ENCODE measurements around the gene EFL1.
"Not testable (repeated sequence)": the region's sequence is repeated elsewhere in the genome, so short reads cannot be mapped to it uniquely, and the experiment has no call there.

The EFL1 gene

DNA sequence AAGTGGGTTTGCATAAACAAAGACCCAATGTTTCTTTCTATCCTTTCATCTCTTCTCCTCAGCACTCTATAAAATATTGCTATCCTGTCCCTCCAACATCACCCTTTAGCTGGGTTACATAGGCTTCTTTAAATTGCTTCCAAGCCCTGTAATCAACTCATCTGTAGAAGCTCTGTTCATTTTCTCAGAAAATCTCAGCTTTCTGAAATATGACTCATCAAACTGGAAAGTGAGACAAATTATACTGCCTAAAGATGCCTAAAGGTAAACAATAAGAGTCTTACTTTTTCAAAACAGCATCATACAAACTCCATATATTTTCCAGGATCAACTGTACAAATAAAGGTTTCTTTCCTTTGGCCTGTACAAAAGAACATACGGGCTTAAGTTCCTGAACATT is 33.8 kb downstream of the EFL1 start:
- TF ChIP-seq, protein P1, sequence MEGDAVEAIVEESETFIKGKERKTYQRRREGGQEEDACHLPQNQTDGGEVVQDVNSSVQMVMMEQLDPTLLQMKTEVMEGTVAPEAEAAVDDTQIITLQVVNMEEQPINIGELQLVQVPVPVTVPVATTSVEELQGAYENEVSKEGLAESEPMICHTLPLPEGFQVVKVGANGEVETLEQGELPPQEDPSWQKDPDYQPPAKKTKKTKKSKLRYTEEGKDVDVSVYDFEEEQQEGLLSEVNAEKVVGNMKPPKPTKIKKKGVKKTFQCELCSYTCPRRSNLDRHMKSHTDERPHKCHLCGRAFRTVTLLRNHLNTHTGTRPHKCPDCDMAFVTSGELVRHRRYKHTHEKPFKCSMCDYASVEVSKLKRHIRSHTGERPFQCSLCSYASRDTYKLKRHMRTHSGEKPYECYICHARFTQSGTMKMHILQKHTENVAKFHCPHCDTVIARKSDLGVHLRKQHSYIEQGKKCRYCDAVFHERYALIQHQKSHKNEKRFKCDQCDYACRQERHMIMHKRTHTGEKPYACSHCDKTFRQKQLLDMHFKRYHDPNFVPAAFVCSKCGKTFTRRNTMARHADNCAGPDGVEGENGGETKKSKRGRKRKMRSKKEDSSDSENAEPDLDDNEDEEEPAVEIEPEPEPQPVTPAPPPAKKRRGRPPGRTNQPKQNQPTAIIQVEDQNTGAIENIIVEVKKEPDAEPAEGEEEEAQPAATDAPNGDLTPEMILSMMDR (IDR thresholded peaks at IDR 0.05; ENCODE audit: insufficient read depth, low read depth, low read length, missing control alignments): no peak

DNA sequence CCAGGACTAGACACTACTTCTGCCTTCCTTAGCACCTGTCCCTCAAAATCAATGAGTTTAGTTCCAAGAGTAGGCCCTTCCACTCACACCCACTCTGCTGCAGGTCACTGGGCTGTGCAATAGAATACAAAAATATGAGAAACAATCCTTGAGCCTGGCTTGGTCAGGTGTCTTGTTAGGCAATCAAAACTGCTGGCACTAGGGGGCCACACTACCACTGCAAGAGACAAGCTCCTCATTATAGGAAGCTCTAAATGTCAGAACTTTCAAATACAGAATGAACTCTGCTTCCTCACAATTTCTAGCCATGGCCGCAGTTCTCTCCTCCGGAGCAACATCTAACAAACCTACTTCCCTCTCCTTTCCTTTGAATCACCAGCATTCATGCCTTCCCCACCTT is 41.0 kb downstream of the EFL1 start:
- not testable (repeated sequence) for H3K4me3 ChIP-seq (ENCODE audit: low read depth, low read length)
- DNase-seq (ENCODE audit: low read depth): peak; percentile 54
- TF ChIP-seq, protein P1 (IDR thresholded peaks at IDR 0.05; ENCODE audit: insufficient read depth, low read depth, low read length, missing control alignments): peak; percentile 33

More for the DNA sequence above, 33.8 kb downstream of the EFL1 start:
- no peak overlapping the region for H3K4me3 ChIP-seq (ENCODE audit: low read depth, low read length)
- DNase-seq (ENCODE audit: low read depth): no peak

DNA sequence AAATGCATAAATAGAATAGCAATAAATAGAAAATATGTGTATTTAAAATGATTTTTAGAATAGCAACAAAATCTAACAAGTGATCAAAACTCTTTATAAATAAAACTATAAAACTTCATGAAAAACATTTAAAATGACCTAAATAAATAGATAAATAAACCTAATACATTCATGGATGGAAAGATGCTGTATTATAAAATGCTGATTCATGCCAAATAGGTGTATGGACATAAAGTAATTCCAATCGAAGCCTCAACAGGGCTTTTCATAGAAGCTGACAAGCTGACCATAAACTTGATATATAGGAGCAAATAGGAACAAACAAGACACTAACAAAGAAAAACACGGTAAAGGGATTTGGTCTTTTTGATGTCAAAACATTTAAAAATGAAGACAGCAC is 46.4 kb downstream of the EFL1 start:
- H3K4me3 ChIP-seq (ENCODE audit: low read depth, low read length); DNase-seq (ENCODE audit: low read depth): not testable (repeated sequence)

DNA sequence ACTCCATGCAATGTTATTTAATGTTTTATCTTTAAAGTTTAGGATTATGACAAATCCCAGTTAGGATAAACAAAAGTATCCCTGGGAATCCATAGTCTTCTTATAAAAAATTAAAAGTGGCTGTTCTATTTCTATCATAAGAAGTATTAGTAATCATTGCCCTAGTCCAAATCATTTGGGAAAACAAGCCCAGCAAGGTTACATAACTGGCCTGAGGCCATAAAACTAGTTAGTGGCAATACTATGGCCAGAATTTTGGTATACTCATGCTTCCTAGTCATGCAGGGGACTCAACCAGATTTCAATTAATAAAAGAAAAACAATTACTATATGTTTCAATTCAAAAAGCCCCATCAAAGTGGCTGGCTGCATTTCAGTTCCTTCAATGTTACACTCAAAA is 50.3 kb downstream of the EFL1 start:
- not testable (repeated sequence) for DNase-seq (ENCODE audit: low read depth); H3K4me3 ChIP-seq (ENCODE audit: low read depth, low read length)

DNA sequence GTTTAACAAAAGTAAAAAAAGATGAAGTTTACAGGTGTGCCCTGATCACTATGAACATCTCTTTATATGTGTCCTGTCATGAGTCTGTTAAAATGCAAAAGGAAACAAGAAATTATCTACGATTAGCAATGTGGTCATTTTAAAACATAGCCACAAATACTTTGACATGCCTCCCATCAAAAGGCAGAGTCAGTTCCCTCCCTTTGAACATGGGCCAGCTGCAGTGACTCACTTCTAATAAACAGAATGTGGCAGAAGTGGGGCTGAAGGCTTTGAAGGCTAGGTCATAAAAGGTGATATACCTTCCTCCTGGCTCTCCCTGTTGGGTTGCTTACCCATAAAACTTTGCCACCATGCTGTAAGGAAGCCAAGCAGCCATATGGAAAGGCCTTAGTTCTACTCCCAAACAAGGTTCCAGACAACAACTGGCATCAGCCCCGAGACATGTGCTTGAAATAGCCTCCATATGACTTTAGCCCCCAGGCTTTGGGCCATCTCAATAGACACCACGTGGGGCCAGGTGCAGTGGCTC is 52.4 kb downstream of the EFL1 start:
- not testable (repeated sequence) for DNase-seq (ENCODE audit: low read depth); H3K4me3 ChIP-seq (ENCODE audit: low read depth, low read length)

DNA sequence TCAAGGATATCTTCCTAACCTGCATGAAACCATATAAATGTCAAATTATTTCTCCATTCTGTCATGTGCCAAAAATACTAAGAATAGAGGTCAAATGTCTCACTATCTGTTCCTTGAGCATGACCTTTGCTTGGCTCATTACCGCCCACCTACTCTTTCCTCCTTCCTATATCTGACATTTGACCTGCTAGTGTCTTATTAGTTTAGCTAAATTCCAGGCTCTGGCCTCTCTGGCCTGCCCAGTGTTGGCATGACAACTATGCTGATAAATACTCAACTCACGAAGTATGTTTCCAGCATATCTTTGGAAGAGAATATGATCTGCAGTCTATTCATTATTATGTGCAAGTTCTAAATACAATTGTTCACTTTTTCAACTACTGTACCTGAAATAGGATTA is 58.0 kb downstream of the EFL1 start:
- DNase-seq (ENCODE audit: low read depth); H3K4me3 ChIP-seq (ENCODE audit: low read depth, low read length): not testable (repeated sequence)

DNA sequence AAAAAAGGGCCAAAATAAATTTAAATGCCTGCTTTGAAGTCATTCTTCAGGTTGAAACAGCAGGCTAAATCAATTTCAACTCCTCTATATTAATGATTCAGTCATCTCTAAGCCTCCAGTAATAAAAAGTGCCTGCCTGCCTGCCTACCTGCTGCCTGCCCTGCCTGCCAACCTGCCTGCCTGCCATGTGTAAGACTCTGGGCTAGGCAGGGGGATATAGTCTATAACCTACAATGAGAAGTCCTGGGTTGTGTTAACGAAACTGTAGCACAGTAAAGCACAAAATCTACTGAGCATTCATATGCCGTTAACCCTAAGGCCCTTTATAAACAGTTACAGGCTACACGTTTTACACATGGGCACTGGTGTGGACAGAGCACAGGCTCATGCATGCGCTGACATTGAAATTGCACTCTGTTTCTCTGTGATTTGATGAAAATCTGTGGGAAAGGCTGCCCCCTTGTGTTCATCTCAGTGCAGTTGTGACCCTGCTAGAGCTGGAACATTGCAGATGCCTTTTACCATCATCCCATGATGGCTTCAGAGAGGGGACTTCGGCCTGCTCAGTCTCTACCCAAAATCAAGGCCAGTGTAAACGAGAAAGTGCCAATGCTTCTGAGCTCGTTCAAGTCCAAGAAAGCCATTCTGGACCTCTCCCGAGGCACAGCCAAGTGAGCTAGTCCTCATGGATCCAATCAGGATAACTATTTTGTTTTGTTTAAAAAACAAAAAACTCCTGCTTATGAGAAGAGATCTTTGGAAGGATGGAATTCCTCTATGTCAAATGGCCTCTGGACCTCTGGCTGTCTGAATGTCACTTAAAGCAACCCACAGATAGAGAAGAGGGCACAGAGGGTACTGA is 64.6 kb downstream of the EFL1 start:
- DNase-seq (ENCODE audit: low read depth): peak; percentile 75
- H3K4me3 ChIP-seq (ENCODE audit: low read depth, low read length): no peak overlapping the region
- TF ChIP-seq, protein P1 (IDR thresholded peaks at IDR 0.05; ENCODE audit: insufficient read depth, low read depth, low read length, missing control alignments): peak; percentile 84

DNA sequence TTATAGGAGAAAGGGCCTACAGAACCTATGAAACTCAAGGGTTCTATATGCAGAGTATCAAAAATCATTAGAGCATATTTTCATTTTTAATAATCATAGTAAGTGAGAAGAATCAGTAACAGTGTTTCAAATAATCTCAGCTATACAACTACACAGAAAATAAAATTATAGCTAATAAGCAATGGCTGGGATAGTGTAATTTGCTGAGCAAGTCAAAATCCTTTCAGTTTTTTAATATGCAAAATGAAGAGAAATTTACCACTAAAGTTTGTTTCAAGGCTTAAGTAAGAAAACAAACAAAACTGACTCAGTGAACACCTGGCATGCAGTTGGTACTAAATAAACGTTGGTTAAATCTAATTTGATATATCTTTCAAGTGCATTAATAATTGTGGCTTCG is 66.2 kb downstream of the EFL1 start:
- no peak overlapping the region for H3K4me3 ChIP-seq (ENCODE audit: low read depth, low read length)
- DNase-seq (ENCODE audit: low read depth): no peak
- TF ChIP-seq, protein P1 (IDR thresholded peaks at IDR 0.05; ENCODE audit: insufficient read depth, low read depth, low read length, missing control alignments): no peak

DNA sequence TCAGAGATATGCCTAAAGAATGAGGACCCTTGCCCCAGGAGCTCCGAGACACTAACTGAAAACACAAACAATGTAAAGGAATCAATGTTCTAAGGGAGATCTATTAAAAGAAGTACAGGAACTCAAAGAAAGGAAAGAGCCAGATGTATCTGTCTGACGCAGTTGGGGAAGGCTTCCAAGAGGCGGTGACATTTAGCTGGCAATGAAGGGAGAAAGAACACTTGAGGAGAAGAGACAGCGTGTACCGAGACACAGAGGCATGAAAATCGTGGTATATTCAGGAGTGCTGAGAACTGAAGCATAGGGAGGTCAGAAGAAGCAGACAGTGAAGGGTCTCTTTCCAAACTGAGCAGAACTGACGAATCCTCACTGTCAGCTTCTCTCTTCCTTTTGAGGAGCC is 66.7 kb downstream of the EFL1 start:
- not testable (repeated sequence) for DNase-seq (ENCODE audit: low read depth); H3K4me3 ChIP-seq (ENCODE audit: low read depth, low read length)

DNA sequence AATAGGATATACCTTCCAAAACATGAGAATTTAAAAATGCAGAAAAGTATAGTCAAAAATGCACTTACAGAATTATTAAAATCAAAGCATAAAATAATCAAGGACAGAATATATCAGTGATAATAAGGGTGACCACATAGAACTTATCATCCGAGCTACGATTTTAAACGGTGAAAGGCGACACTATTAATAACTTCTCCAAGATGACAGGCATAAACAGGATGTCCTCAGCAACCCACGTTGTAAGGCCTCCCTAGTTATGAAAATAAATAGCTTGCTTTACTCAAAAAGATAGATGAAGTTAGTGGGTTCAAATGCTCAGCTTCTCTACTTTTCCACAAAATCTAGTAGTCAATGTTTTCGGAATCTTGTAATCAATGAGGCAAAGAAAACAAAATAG is 68.0 kb downstream of the EFL1 start:
- H3K4me3 ChIP-seq (ENCODE audit: low read depth, low read length); DNase-seq (ENCODE audit: low read depth): not testable (repeated sequence)

DNA sequence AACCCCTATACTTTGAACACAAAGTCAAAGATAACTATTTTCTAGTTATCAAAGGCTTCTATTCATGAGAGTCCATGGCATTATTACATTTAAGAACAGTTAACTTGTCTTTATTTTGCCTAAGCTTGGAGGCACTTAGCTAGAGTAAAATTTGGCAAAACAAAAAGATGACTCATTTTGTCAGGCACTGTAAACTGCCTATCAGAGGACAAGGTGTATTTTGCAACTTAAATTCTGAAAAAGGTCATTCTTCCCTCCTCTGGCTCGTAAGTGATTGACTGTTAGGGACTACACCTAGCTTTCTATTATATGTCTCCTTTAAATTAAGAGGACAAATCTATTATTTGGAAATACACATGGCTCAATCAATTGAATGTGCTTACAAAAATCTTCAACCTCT is 69.1 kb downstream of the EFL1 start:
- not testable (repeated sequence) for H3K4me3 ChIP-seq (ENCODE audit: low read depth, low read length); DNase-seq (ENCODE audit: low read depth)

DNA sequence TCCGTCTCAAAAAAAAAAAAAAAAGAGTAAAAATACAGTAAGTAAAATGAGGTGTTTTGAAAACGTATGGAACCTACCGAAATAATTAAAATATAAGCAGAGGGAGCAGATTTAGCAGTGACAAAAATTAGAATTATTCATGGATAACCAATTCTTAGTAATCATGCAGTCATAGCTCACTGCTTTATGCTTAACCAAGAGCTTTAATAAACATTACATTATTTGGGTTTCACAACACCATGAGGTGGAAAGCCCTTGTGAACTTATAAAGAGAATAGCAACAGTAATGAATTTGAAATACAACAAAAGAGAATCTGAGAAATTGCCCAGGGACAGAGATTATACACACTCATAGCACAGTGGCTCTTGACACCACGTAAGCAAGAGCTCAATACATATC is 70.1 kb downstream of the EFL1 start:
- DNase-seq (ENCODE audit: low read depth); H3K4me3 ChIP-seq (ENCODE audit: low read depth, low read length): not testable (repeated sequence)

All from GM12865 (cell line).